IMR-90 (cell line): ENCODE results near the gene ROCK2. TPM values are rescaled to one million over a fixed set of nuclear protein-coding genes. Genes with fewer than 3 reads are reported as not detected.

ENCODE experiments used
- ATAC-seq: fragments of 200-7000 bp; cut with Tn5 transposase; 2 replicates; pipeline ENCODE4 v1.9.1; 2020; ENCODE audit warnings: low read depth, mild to moderate bottlenecking, moderate library complexity
- BruUV-seq: library from RNA; stranded (reverse); fragments of 400-500 nt; replicated peaks from 2 replicates; lab custom pipeline; 2021; lab: Mats Ljungman, UMichigan
- CTCF ChIA-PET: fragments of 300-600 bp; formaldehyde crosslinking; extraction: SDS; loops from one replicate; lab custom pipeline; 2021; ENCODE audit warnings: antibody characterized with exemption; lab: Yijun Ruan, JAX
- POLR2A ChIA-PET: fragments of 300-600 bp; sonication (Branson Sonifier 250); formaldehyde crosslinking; loops from one replicate; lab custom pipeline; 2022; ENCODE audit warnings: antibody characterized with exemption; ENCODE audit not compliant: unreplicated experiment; lab: Charles Lee
- DNase-seq: peaks from one replicate; pipeline ENCODE4 v3.0.0; 2013
- H2AFZ ChIP-seq: replicated peaks from 2 replicates; pipeline ENCODE3; 2013; ENCODE audit warnings: low read length, mild to moderate bottlenecking; ENCODE audit not compliant: poor library complexity
- H2AK5ac ChIP-seq: 2 replicates; pipeline ENCODE4 v1.6.1; 2013; ENCODE audit warnings: low read depth, low read length, inconsistent platforms
- H2AK9ac ChIP-seq: replicated peaks from 2 replicates; pipeline ENCODE3; 2013; ENCODE audit warnings: mild to moderate bottlenecking, low read depth, low read length, moderate library complexity; ENCODE audit not compliant: poor library complexity
- H2BK120ac ChIP-seq: 2 replicates; pipeline ENCODE4 v1.6.1; 2013; ENCODE audit warnings: low read depth, low read length, inconsistent platforms
- H2BK15ac ChIP-seq: 3 replicates; pipeline ENCODE4 v1.6.1; 2013; ENCODE audit warnings: low read depth, low read length, inconsistent platforms
- H2BK20ac ChIP-seq: 2 replicates; pipeline ENCODE4 v1.6.1; 2013; ENCODE audit warnings: low read depth, mild to moderate bottlenecking, inconsistent platforms, low read length, moderate library complexity
- H2BK5ac ChIP-seq: 2 replicates; pipeline ENCODE4 v1.6.1; 2013; ENCODE audit warnings: mild to moderate bottlenecking, low read depth, low read length, inconsistent platforms; ENCODE audit not compliant: poor library complexity, severe bottlenecking
- H3K14ac ChIP-seq: replicated peaks from 2 replicates; pipeline ENCODE4 v1.6.1; 2013; ENCODE audit warnings: low read depth, low read length, inconsistent platforms
- H3K18ac ChIP-seq: 2 replicates; pipeline ENCODE4 v1.6.1; 2013; ENCODE audit warnings: low read depth, low read length, control low read depth
- H3K23ac ChIP-seq: 2 replicates; pipeline ENCODE4 v1.6.1; 2013; ENCODE audit warnings: low read depth, low read length, inconsistent platforms
- H3K27ac ChIP-seq: 2 replicates; pipeline ENCODE4 v1.5.1; 2013; ENCODE audit warnings: mild to moderate bottlenecking, control low read depth, low read length; ENCODE audit not compliant: insufficient read depth
- H3K27me3 ChIP-seq: 2 replicates; pipeline ENCODE4 v1.6.1; 2013; ENCODE audit warnings: low read length; ENCODE audit not compliant: control insufficient read depth, insufficient read depth
- H3K36me3 ChIP-seq: 2 replicates; pipeline ENCODE4 v1.6.1; 2013; ENCODE audit warnings: low read length, mixed read lengths; ENCODE audit not compliant: control insufficient read depth, insufficient read depth
- H3K4ac ChIP-seq: 2 replicates; pipeline ENCODE4 v1.6.1; 2013; ENCODE audit warnings: low read depth, low read length, inconsistent platforms
- H3K4me1 ChIP-seq: 2 replicates; pipeline ENCODE4 v1.6.1; 2013; ENCODE audit warnings: low read length, mixed read lengths; ENCODE audit not compliant: control insufficient read depth, insufficient read depth
- H3K4me2 ChIP-seq: 2 replicates; pipeline ENCODE4 v1.6.1; 2013; ENCODE audit warnings: low read depth, mild to moderate bottlenecking, control low read depth, low read length, moderate library complexity
- H3K4me3 ChIP-seq: 2 replicates; pipeline ENCODE4 v1.5.1; 2013; ENCODE audit warnings: low read depth, mild to moderate bottlenecking, control low read depth, low read length, moderate library complexity; ENCODE audit not compliant: insufficient read depth
- H3K56ac ChIP-seq: 2 replicates; pipeline ENCODE4 v1.6.1; 2013; ENCODE audit warnings: low read length, inconsistent platforms; ENCODE audit not compliant: insufficient read depth; ENCODE audit errors: extremely low read depth
- H3K79me1 ChIP-seq, 2 experiments: 2 replicates each; pipeline ENCODE4 v1.6.1; 2013; ENCODE audit warnings: low read length in 2 of 2, inconsistent platforms in 1 of 2, low read depth in 1 of 2
- H3K9ac ChIP-seq: 2 replicates; pipeline ENCODE4 v1.6.1; 2013; ENCODE audit warnings: low read depth, low read length, control low read depth
- H3K9me1 ChIP-seq: 2 replicates; pipeline ENCODE4 v1.6.1; 2013; ENCODE audit warnings: low read length, inconsistent platforms; ENCODE audit not compliant: insufficient read depth
- H3K9me3 ChIP-seq: 2 replicates; pipeline ENCODE4 v1.6.1; 2013; ENCODE audit warnings: low read length; ENCODE audit not compliant: control insufficient read depth, insufficient read depth
- H4K20me1 ChIP-seq: 2 replicates; pipeline ENCODE4 v1.6.1; 2013; ENCODE audit warnings: low read length, inconsistent platforms; ENCODE audit not compliant: insufficient read depth
- H4K5ac ChIP-seq: 2 replicates; pipeline ENCODE4 v1.6.1; 2013; ENCODE audit warnings: mild to moderate bottlenecking, low read depth, low read length, control low read depth
- H4K8ac ChIP-seq, 2 experiments: 2 replicates each; pipeline ENCODE4 v1.6.1; 2013; ENCODE audit warnings: low read depth in 2 of 2, low read length in 2 of 2, control low read depth in 1 of 2, inconsistent platforms in 1 of 2
- H4K91ac ChIP-seq: 2 replicates; pipeline ENCODE4 v1.6.1; 2013; ENCODE audit warnings: low read depth, low read length, inconsistent platforms; ENCODE audit not compliant: insufficient read depth
- BHLHE40 ChIP-seq: fragments of 150-350 bp; IDR thresholded peaks from 2 replicates; pipeline ENCODE4 v1.6.1; 2016; ENCODE audit warnings: mild to moderate bottlenecking, low read depth, low read length
- CEBPB ChIP-seq: IDR thresholded peaks from 2 replicates; pipeline ENCODE4 v1.6.1; 2012; ENCODE audit warnings: low read depth, low read length, improper control_type of control experiment
- MAFK ChIP-seq: IDR thresholded peaks from 2 replicates; pipeline ENCODE4 v1.6.1; 2012; ENCODE audit warnings: low read depth, low read length, improper control_type of control experiment
- POLR2A ChIP-seq: IDR thresholded peaks from 2 replicates; pipeline ENCODE4 v1.6.1; 2012; ENCODE audit warnings: mild to moderate bottlenecking, low read depth, low read length
- USF2 ChIP-seq: fragments of 150-350 bp; IDR thresholded peaks from 2 replicates; pipeline ENCODE4 v1.6.1; 2017; ENCODE audit warnings: mild to moderate bottlenecking, antibody characterized with exemption, low read length, low read depth
- WGBS, 2 experiments: methylation state at CpG; one replicate each; pipeline versions ENCODE4 v1.1.5 to v1.1.7; 2013; ENCODE audit warnings: missing lambda C conversion rate in 2 of 2; ENCODE audit not compliant: insufficient read length in 1 of 2; ENCODE audit errors: extremely low coverage in 2 of 2; 5-methylcytosine and 5-hydroxymethylcytosine counted together
- dilution Hi-C: fragments of 300-500 bp; cut with HindIII; formaldehyde crosslinking; loops from one replicate; pipeline ENCODE4 v1.14.3; 2018; ENCODE audit warnings: low sequenced_read_pairs; ENCODE audit not compliant: unreplicated experiment
- in situ Hi-C: fragments of 300-500 bp; cut with MboI; formaldehyde crosslinking; loops from 3 replicates; pipeline ENCODE4 v1.14.3; 2019; ENCODE audit warnings: low sequenced_read_pairs, inconsistent platforms, mixed read lengths
- intact Hi-C: fragments of 100-400 bp; cut with micrococcal nuclease; formaldehyde crosslinking; loops from 2 replicates; pipeline ENCODE4 v1.10.0; 2022
- polyA plus RNA-seq, 3 experiments: library from polyadenylated mRNA; depleted of rRNA; stranded (reverse); fragments of >200 nt; gene quantifications; 2 replicates each; pipeline ENCODE4 v1.2.3, GENCODE V29; 2012; ENCODE audit warnings: low replicate concordance in 1 of 3
- total RNA-seq: library from RNA; depleted of rRNA; stranded (reverse); fragments of >200 nt; gene quantifications from 2 replicates; pipeline ENCODE4 v1.2.3, GENCODE V29; 2012

Gene ROCK2
- total and polyA plus RNA-seq, 2 of the 4 experiments (the other 2 are of a cell fraction), result 9.0 to 28.3 TPM

DNA sequence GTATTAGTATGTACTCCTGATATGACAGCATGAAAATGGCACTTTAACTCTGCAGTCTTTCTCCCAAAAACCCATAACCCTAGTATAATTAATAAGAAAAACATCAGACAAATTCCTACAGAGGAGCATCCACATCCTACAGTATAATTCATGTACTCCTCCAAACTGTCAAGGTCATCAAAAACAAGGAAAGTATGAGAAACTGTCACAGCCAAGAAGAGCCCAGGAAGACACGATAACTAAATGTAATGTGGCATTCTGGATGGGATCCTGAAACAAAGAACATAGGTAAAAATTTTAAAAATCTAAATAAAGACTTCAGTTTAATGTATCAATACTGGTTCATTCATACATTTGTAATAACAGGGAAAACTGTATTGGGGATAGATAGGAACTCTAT lies 100.9 kb downstream of the ROCK2 start:
- peaks cover 7% of the 10 kb centered on the region for H3K9me1 ChIP-seq
- no peak overlapping the region for H3K4ac ChIP-seq
- H4K5ac ChIP-seq, result no peak overlapping the region
- no peak for ATAC-seq
- no peak for TF ChIP-seq MAFK
- TF ChIP-seq BHLHE40, result no peak
- no peak for TF ChIP-seq POLR2A
- no peak for TF ChIP-seq USF2
- no peak for TF ChIP-seq CEBPB
- no peaks in the 10 kb centered on the region for H3K9me3 ChIP-seq
- H4K91ac ChIP-seq, result no peak overlapping the region
- no peak overlapping the region for H2BK120ac ChIP-seq
- H3K23ac ChIP-seq, result no peak overlapping the region
- H3K9ac ChIP-seq, result no peak overlapping the region
- H3K18ac ChIP-seq, result no peak overlapping the region
- intact Hi-C loops (no loop called here), in situ Hi-C loops (no loop called here), dilution Hi-C loops (no loop called here)
- no peak overlapping the region for H3K4me3 ChIP-seq
- H2AFZ ChIP-seq, result no peak overlapping the region
- DNase-seq, result no peak
- peaks cover 12% of the 10 kb centered on the region for H3K36me3 ChIP-seq
- H2BK15ac ChIP-seq, result no peak overlapping the region
- H2AK9ac ChIP-seq, result no peak overlapping the region
- H3K79me1 ChIP-seq, result peaks cover 37 to 57% of the 10 kb centered on the region in 2 experiments
- no peak overlapping the region for H3K56ac ChIP-seq
- peaks cover 3% of the 10 kb centered on the region; the same call in 1 of the 2 replicates for H3K4me1 ChIP-seq
- no peaks in the 10 kb centered on the region for H3K27me3 ChIP-seq
- H3K4me2 ChIP-seq, result no peak overlapping the region
- H3K27ac ChIP-seq, result no peak overlapping the region
- no peak overlapping the region for H2BK5ac ChIP-seq
- no CpG with 5 or more reads among the region's 1 CpG for WGBS, 2 experiments
- H3K14ac ChIP-seq, result no peak overlapping the region
- ChIA-PET POLR2A (no interaction called here), CTCF (no interaction called here)
- H2AK5ac ChIP-seq, result no peak overlapping the region
- H2BK20ac ChIP-seq, result no peak overlapping the region
- peaks cover 33% of the 10 kb centered on the region; the same call in 1 of the 2 replicates for H4K20me1 ChIP-seq
- BruUV-seq, result no TSS peak
- no peak overlapping the region for H4K8ac ChIP-seq
